ENCODE measurements around the gene AP1S3.

AP1S3 gene

GRCh38 chr2:223760838-223761502 lies 76.4 kb downstream of the AP1S3 start:
- DNase-seq (ENCODE audit: low read depth in 1 of 2, low spot score in 1 of 2), result peak in 1 of 2 experiments; percentile 62
- in situ Hi-C loops (cut with HindIII; ENCODE audit: low pct_unique_long_range_greater_than_20kb, low sequenced_read_pairs), result no loop called here
- TF ChIP-seq JUND (IDR thresholded peaks at IDR 0.05; ENCODE audit: low read depth), result no peak

- in situ Hi-C loops (cut with HindIII; ENCODE audit: low pct_unique_long_range_greater_than_20kb, low sequenced_read_pairs), result no loop called here
- peak in 1 of 2 experiments; percentile 11 for DNase-seq (ENCODE audit: low read depth in 1 of 2, low spot score in 1 of 2)
- TF ChIP-seq JUND (IDR thresholded peaks at IDR 0.05; ENCODE audit: low read depth), result no peak
Observed at GRCh38 chr2:223759569-223760430, 77.6 kb downstream of the AP1S3 start.

- no peak for DNase-seq (ENCODE audit: low read depth in 1 of 2, low spot score in 1 of 2)
- in situ Hi-C loops (cut with HindIII; ENCODE audit: low pct_unique_long_range_greater_than_20kb, low sequenced_read_pairs), result no loop called here
- TF ChIP-seq JUND (IDR thresholded peaks at IDR 0.05; ENCODE audit: low read depth), result no peak
Observed at GRCh38 chr2:223758131-223758840, 79.1 kb downstream of the AP1S3 start.

GRCh38 chr2:223753940-223754339 lies 83.4 kb downstream of the AP1S3 start:
- in situ Hi-C loops (cut with HindIII; ENCODE audit: low pct_unique_long_range_greater_than_20kb, low sequenced_read_pairs), result no loop called here

GRCh38 chr2:223751012-223751411 lies 86.4 kb downstream of the AP1S3 start:
- TF ChIP-seq JUND (IDR thresholded peaks at IDR 0.05; ENCODE audit: low read depth), result no peak
- DNase-seq (ENCODE audit: low read depth in 1 of 2, low spot score in 1 of 2), result no peak
- in situ Hi-C loops (cut with HindIII; ENCODE audit: low pct_unique_long_range_greater_than_20kb, low sequenced_read_pairs), result no loop called here

More at GRCh38 chr2:223753940-223754339, 83.4 kb downstream of the AP1S3 start:
- TF ChIP-seq JUND (IDR thresholded peaks at IDR 0.05; ENCODE audit: low read depth), result no peak
- DNase-seq (ENCODE audit: low read depth in 1 of 2, low spot score in 1 of 2), result no peak

GRCh38 chr2:223747392-223748042 lies 89.9 kb downstream of the AP1S3 start:
- in situ Hi-C loops (cut with HindIII; ENCODE audit: low pct_unique_long_range_greater_than_20kb, low sequenced_read_pairs), result no loop called here
- TF ChIP-seq JUND (IDR thresholded peaks at IDR 0.05; ENCODE audit: low read depth), result no peak
- no peak for DNase-seq (ENCODE audit: low read depth in 1 of 2, low spot score in 1 of 2)

- in situ Hi-C loops (cut with HindIII; ENCODE audit: low pct_unique_long_range_greater_than_20kb, low sequenced_read_pairs), result no loop called here
- no peak for DNase-seq (ENCODE audit: low read depth in 1 of 2, low spot score in 1 of 2)
- TF ChIP-seq JUND (IDR thresholded peaks at IDR 0.05; ENCODE audit: low read depth), result no peak
Observed at GRCh38 chr2:223746611-223747010, 90.8 kb downstream of the AP1S3 start.

- in situ Hi-C loops (cut with HindIII; ENCODE audit: low pct_unique_long_range_greater_than_20kb, low sequenced_read_pairs), result no loop called here
- TF ChIP-seq JUND (IDR thresholded peaks at IDR 0.05; ENCODE audit: low read depth), result no peak
- no peak for DNase-seq (ENCODE audit: low read depth in 1 of 2, low spot score in 1 of 2)
Observed at GRCh38 chr2:223744580-223744979, 92.8 kb downstream of the AP1S3 start.

- in situ Hi-C loops (cut with HindIII; ENCODE audit: low pct_unique_long_range_greater_than_20kb, low sequenced_read_pairs), result no loop called here
- no peak for DNase-seq (ENCODE audit: low read depth in 1 of 2, low spot score in 1 of 2)
- TF ChIP-seq JUND (IDR thresholded peaks at IDR 0.05; ENCODE audit: low read depth), result no peak
Observed at GRCh38 chr2:223740679-223741078, 96.7 kb downstream of the AP1S3 start.

GRCh38 chr2:223737207-223737606 lies 100.2 kb downstream of the AP1S3 start:
- no peak for TF ChIP-seq JUND (IDR thresholded peaks at IDR 0.05; ENCODE audit: low read depth)
- in situ Hi-C loops (cut with HindIII; ENCODE audit: low pct_unique_long_range_greater_than_20kb, low sequenced_read_pairs), result no loop called here

GRCh38 chr2:223736488-223736887 lies 100.9 kb downstream of the AP1S3 start:
- in situ Hi-C loops (cut with HindIII; ENCODE audit: low pct_unique_long_range_greater_than_20kb, low sequenced_read_pairs), result no loop called here
- DNase-seq (ENCODE audit: low read depth in 1 of 2, low spot score in 1 of 2), result no peak
- no peak for TF ChIP-seq JUND (IDR thresholded peaks at IDR 0.05; ENCODE audit: low read depth)

More at GRCh38 chr2:223737207-223737606, 100.2 kb downstream of the AP1S3 start:
- DNase-seq (ENCODE audit: low read depth in 1 of 2, low spot score in 1 of 2), result no peak

- TF ChIP-seq JUND (IDR thresholded peaks at IDR 0.05; ENCODE audit: low read depth), result no peak
- in situ Hi-C loops (cut with HindIII; ENCODE audit: low pct_unique_long_range_greater_than_20kb, low sequenced_read_pairs), result no loop called here
- no peak for DNase-seq (ENCODE audit: low read depth in 1 of 2, low spot score in 1 of 2)
Observed at GRCh38 chr2:223735659-223736244, 101.6 kb downstream of the AP1S3 start.

All from T47D (cell line).